Naive B cell (primary cell): ENCODE data around the gene HEXB. TPM values are rescaled to one million over a fixed set of nuclear protein-coding genes. Genes with fewer than 3 reads are reported as not detected.

Experiments used
- ATAC-seq, 2 donors: fragments of 150-1000 bp; cut with Tn5 transposase; 2 replicates each; pipeline ENCODE4 v1.10.0; 2021; ENCODE audit warnings: low read depth in 2 of 2, mild to moderate bottlenecking in 2 of 2, moderate library complexity in 2 of 2
- DNase-seq: peaks from one replicate; pipeline ENCODE4 v3.0.0; 2022
- H3K27ac Mint-ChIP-seq, 6 donors: one replicate each; pipeline ENCODE4 v1.8.0; 2020 to 2022; ENCODE audit warnings: mild to moderate bottlenecking in 6 of 6, mixed read lengths in 6 of 6, moderate library complexity in 5 of 6, inconsistent platforms in 2 of 6
- H3K27me3 Mint-ChIP-seq, 3 donors: one replicate each; pipeline ENCODE4 v1.8.0; 2021 to 2022; ENCODE audit warnings: mixed read lengths in 3 of 3, mild to moderate bottlenecking in 1 of 3
- H3K36me3 Mint-ChIP-seq, 2 donors: one replicate each; pipeline ENCODE4 v1.8.0; 2020 to 2022; ENCODE audit warnings: mixed read lengths in 2 of 2, inconsistent platforms in 1 of 2, mild to moderate bottlenecking in 1 of 2
- H3K4me1 Mint-ChIP-seq, 3 donors: one replicate each; pipeline ENCODE4 v1.8.0; 2020 to 2022; ENCODE audit warnings: mixed read lengths in 3 of 3, inconsistent platforms in 1 of 3, mild to moderate bottlenecking in 1 of 3, moderate library complexity in 1 of 3
- H3K4me3 Mint-ChIP-seq, 8 donors: one replicate each; pipeline ENCODE4 v1.8.0; 2020 to 2022; ENCODE audit warnings: mild to moderate bottlenecking in 8 of 8, mixed read lengths in 8 of 8, moderate library complexity in 8 of 8, inconsistent platforms in 2 of 8
- H3K9me3 Mint-ChIP-seq, 7 donors: one replicate each; pipeline ENCODE4 v1.8.0; 2020 to 2022; ENCODE audit warnings: mixed read lengths in 7 of 7, mild to moderate bottlenecking in 5 of 7, inconsistent platforms in 2 of 7, moderate library complexity in 1 of 7
- polyA plus RNA-seq, 6 donors: library from polyadenylated mRNA; unstranded; fragments of 300-500 nt; fragmentation: Illumina TruSeq; gene quantifications; one replicate each; pipeline ENCODE4 v1.2.3, GENCODE V29; 2021; ENCODE audit warnings: low read depth in 6 of 6

HEXB gene
- 10 to 100 TPM; 62.4 to 87.8 (median 69.8) TPM for polyA plus RNA-seq

DNA sequence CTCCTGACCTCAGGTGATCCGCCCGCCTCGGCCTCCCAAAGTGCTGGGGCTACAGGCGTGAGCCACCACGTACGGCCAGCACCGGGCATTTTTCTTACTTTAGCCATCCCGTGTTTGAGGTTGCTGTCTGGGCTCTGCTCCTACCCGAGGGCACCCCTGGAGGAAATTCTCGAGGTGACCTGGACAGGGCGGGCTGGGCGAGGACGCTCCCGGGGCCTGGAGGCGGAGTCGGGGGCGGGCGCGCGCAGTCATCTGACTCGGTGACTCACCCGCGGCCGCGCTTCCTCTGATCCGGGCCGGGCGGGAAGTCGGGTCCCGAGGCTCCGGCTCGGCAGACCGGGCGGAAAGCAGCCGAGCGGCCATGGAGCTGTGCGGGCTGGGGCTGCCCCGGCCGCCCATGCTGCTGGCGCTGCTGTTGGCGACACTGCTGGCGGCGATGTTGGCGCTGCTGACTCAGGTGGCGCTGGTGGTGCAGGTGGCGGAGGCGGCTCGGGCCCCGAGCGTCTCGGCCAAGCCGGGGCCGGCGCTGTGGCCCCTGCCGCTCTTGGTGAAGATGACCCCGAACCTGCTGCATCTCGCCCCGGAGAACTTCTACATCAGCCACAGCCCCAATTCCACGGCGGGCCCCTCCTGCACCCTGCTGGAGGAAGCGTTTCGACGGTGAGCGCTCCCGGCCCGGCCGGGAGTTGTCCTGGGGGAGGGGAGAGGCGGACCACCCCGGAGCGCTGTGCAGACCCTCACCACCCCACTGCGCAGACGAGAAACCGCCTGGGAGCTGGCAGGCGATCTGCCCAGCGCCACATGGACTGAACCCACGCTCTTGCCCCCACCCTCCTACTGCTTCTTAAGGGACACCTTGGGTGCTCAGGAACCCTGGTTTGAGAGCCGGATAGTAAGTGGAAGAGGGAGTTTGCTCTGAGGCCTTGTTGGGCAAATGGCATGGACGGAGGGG is at the start of gene HEXB:
Gene HEXB, plus strand, starts transcription at position 334 of the 952 bp plus-strand sequence. Its CDS starts 28 bp downstream, at position 362.
- peaks cover 14 to 25% (median 22%) of the 10 kb centered on the region in 3 donors for H3K4me1 Mint-ChIP-seq
- peak within 1 kb of the TSS; percentile 75 to 94 (median 88) for H3K4me3 Mint-ChIP-seq
- no peaks in the 10 kb centered on the region for H3K27me3 Mint-ChIP-seq
- H3K27ac Mint-ChIP-seq: peak within 1 kb of the TSS; percentile 74 to 93 (median 90)
- ATAC-seq (peak; percentile 75 to 76), DNase-seq (peak; percentile 74)
- no peaks in the 10 kb centered on the region for H3K9me3 Mint-ChIP-seq
- H3K36me3 Mint-ChIP-seq: peaks cover 0 to 5% of the 10 kb centered on the region in 2 donors

DNA sequence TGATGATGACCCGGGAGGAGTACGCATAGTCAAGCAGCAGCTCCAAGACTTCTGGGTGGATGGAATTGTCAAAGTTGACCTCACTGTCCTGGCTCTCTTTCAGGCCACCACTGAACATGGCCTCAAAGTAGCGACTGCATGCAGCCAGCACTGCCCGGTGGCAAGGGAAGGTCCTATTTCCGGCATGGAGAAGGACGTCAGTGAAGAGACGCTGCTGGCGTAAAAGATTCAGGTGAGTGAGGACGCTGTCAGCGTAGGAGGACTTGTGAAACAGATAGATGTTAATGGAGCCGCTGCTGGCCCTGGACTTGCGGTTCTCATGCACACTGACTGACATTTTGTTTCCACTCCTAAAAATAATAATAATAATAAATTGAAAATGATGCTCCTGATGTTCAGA is 48.9 kb upstream of the HEXB start:
- ATAC-seq (no peak), DNase-seq (no peak)
- H3K4me3 Mint-ChIP-seq: no peak overlapping the region
- H3K36me3 Mint-ChIP-seq: peaks cover 5 to 9% of the 10 kb centered on the region in 2 donors
- peaks cover 0 to 12% (median 0%) of the 10 kb centered on the region in 3 donors for H3K27me3 Mint-ChIP-seq
- peaks cover 35 to 52% (median 42%) of the 10 kb centered on the region in 3 donors for H3K4me1 Mint-ChIP-seq
- H3K9me3 Mint-ChIP-seq: no peaks in the 10 kb centered on the region
- H3K27ac Mint-ChIP-seq: no peak overlapping the region

DNA sequence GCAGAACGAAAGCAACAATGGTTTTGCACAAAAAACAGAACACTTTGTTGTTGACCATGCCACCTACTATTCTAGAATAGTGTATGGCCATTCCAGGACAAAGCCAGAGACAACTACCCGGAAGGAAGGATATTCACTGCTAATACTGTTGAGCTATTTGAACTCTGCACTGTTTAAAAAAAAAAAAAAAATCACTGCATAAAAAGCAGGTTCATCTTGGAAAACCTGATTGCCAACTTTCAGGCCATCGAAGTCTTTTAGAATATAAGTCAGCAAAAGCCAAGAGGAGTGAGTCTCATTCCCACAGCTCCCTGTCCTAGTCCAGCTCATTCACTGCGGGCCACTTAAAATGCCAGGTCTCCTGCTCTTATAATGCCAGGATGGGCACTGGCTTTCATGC is 48.5 kb upstream of the HEXB start:
- DNase-seq (no peak), ATAC-seq (no peak)
- H3K36me3 Mint-ChIP-seq: peaks cover 5 to 9% of the 10 kb centered on the region in 2 donors
- no peaks in the 10 kb centered on the region for H3K9me3 Mint-ChIP-seq
- H3K27me3 Mint-ChIP-seq: peaks cover 0 to 15% (median 0%) of the 10 kb centered on the region in 3 donors
- H3K27ac Mint-ChIP-seq: no peak overlapping the region
- no peak overlapping the region for H3K4me3 Mint-ChIP-seq
- peaks cover 34 to 49% (median 42%) of the 10 kb centered on the region in 3 donors for H3K4me1 Mint-ChIP-seq

DNA sequence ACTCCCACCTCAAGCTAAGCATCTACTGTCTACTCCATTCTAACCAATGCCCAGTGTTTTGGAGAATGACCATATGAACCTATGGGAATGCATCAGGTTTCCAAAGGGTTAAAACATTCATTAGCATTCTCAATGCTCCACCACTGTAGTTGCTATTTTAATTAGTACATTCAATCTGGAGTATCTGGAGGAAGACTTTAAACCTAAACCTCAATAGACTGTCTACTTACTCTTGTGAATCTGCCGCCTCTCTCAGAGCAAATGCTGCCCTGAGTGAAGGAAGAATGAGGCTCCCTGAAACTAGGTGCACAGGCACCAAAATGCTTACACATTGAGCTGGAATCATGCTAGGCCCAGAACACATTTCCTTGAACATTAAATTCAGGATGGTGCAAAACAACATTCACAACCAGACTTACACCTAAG is 46.5 kb upstream of the HEXB start:
- peak overlapping the region in 1 of 6 donors; percentile 2 for H3K27ac Mint-ChIP-seq
- no peaks in the 10 kb centered on the region for H3K9me3 Mint-ChIP-seq
- H3K4me1 Mint-ChIP-seq: peaks cover 34 to 43% (median 39%) of the 10 kb centered on the region in 3 donors
- H3K27me3 Mint-ChIP-seq: peaks cover 0 to 28% (median 5%) of the 10 kb centered on the region in 3 donors
- H3K36me3 Mint-ChIP-seq: peaks cover 5 to 9% of the 10 kb centered on the region in 2 donors
- DNase-seq: no peak
- H3K4me3 Mint-ChIP-seq: peak overlapping the region; percentile 84 to 96 (median 96)
- ATAC-seq: no peak

DNA sequence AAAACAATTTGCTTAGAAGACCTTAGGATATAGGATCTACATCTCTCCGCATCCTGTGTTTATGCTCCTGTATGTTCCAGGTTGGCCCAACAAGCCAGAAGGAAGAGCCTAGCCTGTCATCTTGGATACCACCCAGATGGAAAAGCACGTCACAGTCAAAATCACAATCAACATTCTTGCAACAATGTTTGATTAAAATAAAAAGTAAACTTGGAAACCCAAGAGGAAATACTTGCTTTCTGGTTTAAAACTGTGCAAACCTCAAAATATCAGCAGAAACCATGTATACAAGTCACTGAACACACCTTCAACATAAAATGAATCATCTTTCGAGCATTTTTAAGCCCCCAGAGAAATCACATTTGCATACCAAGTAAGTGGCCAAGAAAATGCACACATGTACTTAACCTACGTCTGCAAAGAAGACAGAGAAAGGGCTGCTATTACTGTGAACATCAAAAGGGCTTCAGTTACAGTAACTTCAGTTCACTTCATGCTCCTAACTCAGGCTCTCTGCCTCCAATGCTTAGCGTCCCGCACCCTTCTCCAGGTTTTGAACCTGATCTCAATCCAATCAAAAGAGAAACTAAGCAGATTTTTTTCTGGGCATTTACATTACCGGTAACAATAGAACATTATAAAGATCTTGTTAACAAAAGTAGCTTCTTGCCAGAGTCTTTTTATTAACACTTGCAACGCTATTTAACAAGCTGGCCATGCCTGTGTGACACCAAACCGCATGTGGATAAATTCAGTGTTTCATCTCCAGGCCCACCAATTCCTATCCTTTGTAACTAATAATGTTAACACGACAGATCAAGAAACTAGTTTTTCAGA is 45.8 kb upstream of the HEXB start:
- Mint-ChIP-seq H3K27me3 (peaks cover 0 to 28% (median 5%) of the 10 kb centered on the region in 3 donors), H3K4me1 (peaks cover 34 to 43% (median 38%) of the 10 kb centered on the region in 3 donors), H3K4me3 (peak overlapping the region; percentile 84 to 96 (median 96)), H3K27ac (peak overlapping the region in 5 of 6 donors; percentile 14 to 86 (median 59)), H3K36me3 (peaks cover 5 to 9% of the 10 kb centered on the region in 2 donors), H3K9me3 (no peaks in the 10 kb centered on the region)
- ATAC-seq (no peak), DNase-seq (no peak)

DNA sequence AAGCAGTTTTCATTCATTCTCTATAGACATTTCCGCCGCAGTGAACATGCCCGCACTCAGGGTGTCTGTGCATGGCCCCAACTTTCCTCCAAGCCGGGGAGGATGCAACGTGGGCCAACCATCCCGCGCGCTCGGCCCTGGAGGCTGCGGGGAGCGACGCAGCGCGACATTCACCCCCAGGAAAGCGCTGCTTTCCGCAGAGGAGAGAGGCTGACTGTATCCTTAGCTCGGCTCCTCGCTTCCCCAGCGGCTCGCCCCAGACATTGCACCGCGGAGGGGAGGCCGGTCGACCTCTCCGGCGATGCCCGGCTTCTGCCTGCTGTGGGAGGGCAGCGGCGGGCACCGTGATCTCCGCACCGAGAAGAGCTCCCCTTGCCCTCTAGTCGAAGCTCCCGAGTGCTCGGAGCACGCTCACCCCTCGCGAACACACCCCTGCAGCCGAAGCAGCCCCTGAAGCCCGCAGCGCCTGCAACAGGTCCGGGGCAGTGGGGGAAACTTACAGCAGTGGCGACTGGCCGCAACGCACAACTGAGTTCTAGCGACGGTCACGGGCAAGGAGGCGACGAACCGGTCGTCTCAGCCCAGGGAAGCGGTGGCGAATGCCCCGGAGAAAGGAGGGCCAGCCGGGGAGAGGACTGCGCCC is 45.1 kb upstream of the HEXB start:
- Mint-ChIP-seq H3K4me1 (peaks cover 34 to 43% (median 38%) of the 10 kb centered on the region in 3 donors), H3K36me3 (peaks cover 5 to 9% of the 10 kb centered on the region in 2 donors), H3K4me3 (peak overlapping the region; percentile 84 to 96 (median 96)), H3K9me3 (no peaks in the 10 kb centered on the region), H3K27ac (peak overlapping the region in 4 of 6 donors; percentile 59 to 87 (median 80)), H3K27me3 (peaks cover 0 to 28% (median 5%) of the 10 kb centered on the region in 3 donors)
- DNase-seq (peak; percentile 40), ATAC-seq (peak; percentile 29 to 40)

DNA sequence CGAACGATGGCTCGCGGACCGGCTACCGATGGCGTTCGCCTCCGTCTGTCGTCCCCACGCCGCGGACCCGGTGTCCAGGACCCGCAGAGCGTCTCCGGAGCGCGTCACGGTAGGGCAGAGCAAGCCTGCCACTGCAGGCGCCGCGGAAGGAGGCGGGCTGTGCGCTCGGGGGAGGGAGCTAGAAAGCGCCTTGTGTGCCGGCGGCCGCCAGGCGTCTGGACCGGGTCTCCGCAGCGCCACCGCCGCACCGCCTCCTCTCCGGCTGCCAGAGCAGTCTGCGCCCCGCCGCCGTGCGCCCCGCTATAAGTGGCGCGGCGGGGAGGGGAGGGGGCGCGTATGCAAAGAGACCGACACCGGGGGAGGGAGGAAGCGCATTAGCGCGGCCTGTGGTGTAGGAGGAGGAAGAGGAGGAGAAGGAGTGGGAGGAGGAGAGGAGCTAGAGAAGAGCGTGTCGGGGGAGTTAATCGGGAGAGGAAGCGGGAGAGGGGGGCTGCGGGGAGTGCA is 44.5 kb upstream of the HEXB start, which contains the start of gene ENC1:
Gene ENC1, minus strand, starts transcription at position 279 of the 504 bp plus-strand sequence. CDS start 4,243 bp downstream, outside the sequence.
- Mint-ChIP-seq H3K27me3 (peaks cover 0 to 28% (median 5%) of the 10 kb centered on the region in 3 donors), H3K4me1 (peaks cover 34 to 43% (median 38%) of the 10 kb centered on the region in 3 donors), H3K4me3 (peak within 1 kb of the TSS; percentile 84 to 96 (median 96)), H3K27ac (peak within 1 kb of the TSS in 5 of 6 donors; percentile 50 to 87 (median 75)), H3K9me3 (no peaks in the 10 kb centered on the region), H3K36me3 (peaks cover 5 to 7% of the 10 kb centered on the region in 2 donors)
- ATAC-seq (peak; percentile 82 to 83), DNase-seq (peak; percentile 81)

DNA sequence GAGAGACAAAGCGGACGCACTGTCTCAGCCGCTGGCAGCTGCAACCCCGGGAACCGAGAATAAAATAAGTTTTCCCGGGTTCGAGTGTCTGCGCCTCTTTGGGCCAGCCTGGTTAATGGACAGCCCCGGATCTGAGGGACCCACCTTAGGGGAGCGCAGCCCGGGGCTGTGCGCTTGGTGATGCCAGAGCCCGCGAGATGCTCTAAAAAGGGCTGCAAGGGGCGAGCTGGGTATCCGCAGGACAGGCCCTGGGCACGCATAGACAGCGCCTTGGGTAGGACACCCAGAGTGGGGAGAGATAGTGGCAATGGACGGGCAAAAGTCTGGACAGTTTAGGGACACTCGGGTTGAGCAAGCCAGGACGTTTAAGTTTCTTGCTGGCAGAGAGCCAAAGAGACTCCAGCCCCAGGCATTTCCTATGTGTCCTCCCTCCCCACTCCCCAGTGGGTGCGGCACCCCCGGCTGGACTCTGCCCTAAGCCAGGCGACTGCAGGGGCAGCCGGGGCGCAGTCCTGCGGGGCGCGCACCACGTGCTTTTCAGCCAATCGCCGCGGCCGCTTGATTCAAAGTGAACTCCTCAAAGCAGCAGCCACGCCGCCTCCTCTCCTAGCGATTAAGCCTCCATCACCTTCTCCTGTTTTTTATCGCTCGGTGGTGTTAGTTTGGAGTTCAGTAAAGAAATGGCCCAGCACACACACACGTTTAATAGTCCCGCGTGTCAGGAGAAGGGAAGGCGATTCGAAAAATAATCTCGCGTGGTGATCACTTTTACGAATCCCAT is 43.9 kb upstream of the HEXB start:
- H3K4me3 Mint-ChIP-seq: peak overlapping the region; percentile 84 to 96 (median 96)
- peaks cover 34 to 37% (median 36%) of the 10 kb centered on the region in 3 donors for H3K4me1 Mint-ChIP-seq
- H3K27ac Mint-ChIP-seq: peak overlapping the region in 5 of 6 donors; percentile 47 to 75 (median 59)
- H3K9me3 Mint-ChIP-seq: no peaks in the 10 kb centered on the region
- ATAC-seq (peak; percentile 23 to 26), DNase-seq (peak; percentile 50)
- peaks cover 0 to 28% (median 5%) of the 10 kb centered on the region in 3 donors for H3K27me3 Mint-ChIP-seq
- H3K36me3 Mint-ChIP-seq: peaks cover 0 to under 1% of the 10 kb centered on the region in 2 donors

DNA sequence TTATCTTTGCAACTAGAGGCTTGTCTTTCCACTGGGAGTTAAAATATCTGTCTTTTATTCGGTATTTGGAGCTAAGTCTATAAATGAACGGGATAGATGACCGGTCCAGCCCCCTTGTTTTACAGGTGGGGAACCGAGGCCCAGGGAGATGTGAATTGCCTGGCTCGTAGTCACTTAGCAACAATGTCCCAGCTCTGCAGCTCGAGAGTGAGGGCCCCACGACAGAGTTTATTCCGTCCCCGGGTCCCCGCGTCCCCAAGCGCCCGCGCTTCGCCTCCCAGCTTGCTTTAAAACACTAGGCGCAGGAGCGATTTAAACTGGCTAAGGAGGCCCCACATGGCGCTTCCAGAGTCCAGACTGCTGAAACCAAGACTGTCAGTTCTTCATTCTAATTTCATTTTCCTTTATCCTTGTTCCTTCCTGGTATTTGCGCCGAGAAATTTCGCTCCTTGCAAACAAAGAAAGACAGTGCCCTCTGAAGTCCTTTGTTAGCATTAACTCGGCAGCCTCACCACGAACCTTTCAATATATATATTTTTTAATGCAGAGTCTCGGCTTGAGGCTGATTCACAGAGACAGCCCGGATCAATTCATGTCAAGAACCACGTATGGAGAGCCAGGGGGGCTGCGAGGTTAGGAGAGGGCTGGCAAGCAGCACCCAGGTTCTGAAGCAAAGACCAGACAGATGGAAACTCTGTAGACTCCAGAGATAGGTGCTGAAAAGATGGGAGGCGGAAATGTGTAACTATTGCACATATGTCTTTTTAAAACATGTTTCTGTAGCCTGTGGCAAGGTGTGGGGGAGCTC is 43.1 kb upstream of the HEXB start:
- Mint-ChIP-seq H3K27ac (peak overlapping the region in 5 of 6 donors; percentile 45 to 71 (median 50)), H3K4me1 (peaks cover 34 to 37% (median 36%) of the 10 kb centered on the region in 3 donors), H3K9me3 (no peaks in the 10 kb centered on the region), H3K36me3 (no peaks in the 10 kb centered on the region), H3K4me3 (peak overlapping the region; percentile 84 to 96 (median 96)), H3K27me3 (peaks cover 0 to 28% (median 5%) of the 10 kb centered on the region in 3 donors)
- peak; percentile 45 for DNase-seq
- ATAC-seq: peak; percentile 13 to 20

DNA sequence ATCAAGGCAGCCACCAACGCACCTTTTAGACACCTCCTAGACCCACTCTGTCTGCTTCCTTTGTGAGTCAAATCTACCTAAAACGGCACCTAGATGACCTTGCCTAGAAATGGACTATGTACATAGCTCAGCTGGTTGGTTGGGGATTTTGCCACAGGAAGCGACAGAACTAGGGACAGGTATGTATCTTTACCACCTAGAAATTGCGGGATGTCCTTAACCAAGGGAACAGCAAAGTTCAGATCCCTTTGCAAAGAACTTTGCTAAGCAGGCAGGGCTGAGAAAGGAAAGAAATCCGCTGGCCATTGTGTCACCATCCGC is 42.5 kb upstream of the HEXB start:
- DNase-seq (no peak), ATAC-seq (no peak)
- H3K4me3 Mint-ChIP-seq: peak overlapping the region in 3 of 8 donors; percentile 84 to 96 (median 85)
- peaks cover 0 to 32% (median 5%) of the 10 kb centered on the region in 3 donors for H3K27me3 Mint-ChIP-seq
- H3K4me1 Mint-ChIP-seq: peaks cover 31 to 37% (median 34%) of the 10 kb centered on the region in 3 donors
- no peaks in the 10 kb centered on the region for H3K36me3 Mint-ChIP-seq
- peak overlapping the region in 1 of 6 donors; percentile 45 for H3K27ac Mint-ChIP-seq
- no peaks in the 10 kb centered on the region for H3K9me3 Mint-ChIP-seq

DNA sequence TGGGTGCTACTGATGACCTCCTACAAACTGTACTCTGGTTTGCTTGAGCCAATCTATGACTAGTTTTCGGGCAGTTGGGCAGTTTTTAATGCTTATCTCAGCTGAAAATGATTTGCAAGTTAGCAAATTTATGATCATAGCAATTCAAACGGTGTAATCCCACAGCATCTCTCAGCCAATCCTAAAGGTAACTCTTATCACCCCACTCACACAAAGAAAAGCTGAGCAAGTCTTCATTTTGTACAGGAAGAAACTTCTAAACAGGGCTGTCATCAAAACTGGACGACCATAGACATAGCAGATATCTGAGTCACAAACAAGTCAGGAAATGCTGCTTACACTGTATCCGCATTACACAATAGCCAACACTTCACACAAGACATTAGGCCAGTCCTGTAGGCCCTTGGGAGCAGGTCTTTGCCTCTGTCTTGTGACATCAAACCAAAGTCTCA is 41.9 kb upstream of the HEXB start:
- Mint-ChIP-seq H3K36me3 (no peaks in the 10 kb centered on the region), H3K4me3 (peak overlapping the region in 1 of 8 donors; percentile 85), H3K9me3 (no peaks in the 10 kb centered on the region), H3K4me1 (peaks cover 25 to 37% (median 31%) of the 10 kb centered on the region in 3 donors), H3K27me3 (peaks cover 0 to 32% (median 5%) of the 10 kb centered on the region in 3 donors), H3K27ac (peak overlapping the region in 1 of 6 donors; percentile 12)
- no peak for ATAC-seq
- DNase-seq: no peak
